OCI-LY7 (cell line): ENCODE measurements around the gene GRK5.
"Not testable (repeated sequence)": the region's sequence is repeated elsewhere in the genome, so short reads cannot be mapped to it uniquely, and the experiment has no call there.

Experiments used
- CTCF ChIP-seq: fragments of 200-600 bp; sonication (generic); conservative IDR thresholded peaks from 2 replicates; pipeline ENCODE4 v1.5.1; 2014; ENCODE audit warnings: mild to moderate bottlenecking, antibody characterized with exemption, low read length, moderate library complexity, mixed read lengths
- EZH2phosphoT487 ChIP-seq: fragments of 200-600 bp; sonication (generic); IDR thresholded peaks from 2 replicates; pipeline ENCODE4 v1.6.1; 2018; ENCODE audit warnings: low read depth, borderline replicate concordance, mild to moderate bottlenecking, mixed run types, antibody characterized with exemption, low read length, moderate library complexity, mixed read lengths

- not testable (repeated sequence) for TF ChIP-seq CTCF, EZH2phosphoT487
These were observed 227.6 kb downstream of the GRK5 start for GRCh38 chr10:119434942-119435341.
